Prostate gland (tissue), 2 donors: ENCODE results near the gene NEUROD4.

Source experiments
- POLR2AphosphoS5 ChIP-seq: sonication (generic); formaldehyde crosslinking; IDR thresholded peaks from one replicate; pipeline ENCODE4 v1.6.1; 2017; ENCODE audit warnings: antibody characterized with exemption
- TF ChIP-seq, protein P1 (sequence below), 4 experiments: fragments of 200-600 bp in 2 of 4; fragments of 450-650 bp in 2 of 4; sonication (generic) in 2 of 4; IDR thresholded peaks; 1 replicate in 3 of 4; 2 replicates in 1 of 4; pipeline ENCODE4 v1.5.1; 2016 to 2019; ENCODE audit warnings: antibody characterized with exemption in 4 of 4, mild to moderate bottlenecking in 2 of 4, moderate library complexity in 2 of 4

GRCh38 chr12:55002355-55002754 is 17.4 kb upstream of the NEUROD4 start:
- no peak for TF ChIP-seq POLR2AphosphoS5
- TF ChIP-seq, protein P1, sequence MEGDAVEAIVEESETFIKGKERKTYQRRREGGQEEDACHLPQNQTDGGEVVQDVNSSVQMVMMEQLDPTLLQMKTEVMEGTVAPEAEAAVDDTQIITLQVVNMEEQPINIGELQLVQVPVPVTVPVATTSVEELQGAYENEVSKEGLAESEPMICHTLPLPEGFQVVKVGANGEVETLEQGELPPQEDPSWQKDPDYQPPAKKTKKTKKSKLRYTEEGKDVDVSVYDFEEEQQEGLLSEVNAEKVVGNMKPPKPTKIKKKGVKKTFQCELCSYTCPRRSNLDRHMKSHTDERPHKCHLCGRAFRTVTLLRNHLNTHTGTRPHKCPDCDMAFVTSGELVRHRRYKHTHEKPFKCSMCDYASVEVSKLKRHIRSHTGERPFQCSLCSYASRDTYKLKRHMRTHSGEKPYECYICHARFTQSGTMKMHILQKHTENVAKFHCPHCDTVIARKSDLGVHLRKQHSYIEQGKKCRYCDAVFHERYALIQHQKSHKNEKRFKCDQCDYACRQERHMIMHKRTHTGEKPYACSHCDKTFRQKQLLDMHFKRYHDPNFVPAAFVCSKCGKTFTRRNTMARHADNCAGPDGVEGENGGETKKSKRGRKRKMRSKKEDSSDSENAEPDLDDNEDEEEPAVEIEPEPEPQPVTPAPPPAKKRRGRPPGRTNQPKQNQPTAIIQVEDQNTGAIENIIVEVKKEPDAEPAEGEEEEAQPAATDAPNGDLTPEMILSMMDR (IDR thresholded peaks at IDR 0.05) = no peak
